AG10803 (cell line): ENCODE measurements around the gene NCS1.

Source experiments
- DNase-seq: peaks from one replicate; pipeline ENCODE4 v3.0.0; 2010; ENCODE audit warnings: low read depth
- H3K4me3 ChIP-seq: 2 replicates; pipeline ENCODE4 v1.5.1; 2011; ENCODE audit warnings: mild to moderate bottlenecking, low read length, control low read depth
- TF ChIP-seq, protein P1 (sequence below): conservative IDR thresholded peaks from 2 replicates; pipeline ENCODE4 v1.5.1; 2011; ENCODE audit warnings: mild to moderate bottlenecking, low read length, control low read depth, inconsistent platforms

The NCS1 gene

DNA sequence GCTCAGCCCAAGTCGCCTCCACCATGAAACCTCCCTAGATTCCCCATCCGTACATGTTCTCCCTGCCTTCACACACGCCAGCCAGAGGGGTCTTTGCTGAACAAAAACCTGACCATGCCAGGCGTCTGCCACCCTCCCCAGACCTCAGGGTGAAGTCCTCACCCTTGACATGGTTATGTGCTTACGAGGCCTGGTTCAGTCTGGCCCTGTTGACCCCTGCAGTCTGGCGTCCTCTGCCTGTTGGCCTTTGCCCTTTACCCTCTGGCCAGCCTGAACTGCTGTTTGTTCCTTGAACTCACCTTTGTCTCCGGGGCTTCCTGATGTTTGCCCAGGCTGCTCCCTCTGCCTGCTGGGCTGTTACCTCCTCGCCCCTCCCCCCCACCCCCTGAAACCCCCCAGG lies 29.8 kb downstream of the NCS1 start:
- H3K4me3 ChIP-seq: no peak overlapping the region
- TF ChIP-seq, protein P1, sequence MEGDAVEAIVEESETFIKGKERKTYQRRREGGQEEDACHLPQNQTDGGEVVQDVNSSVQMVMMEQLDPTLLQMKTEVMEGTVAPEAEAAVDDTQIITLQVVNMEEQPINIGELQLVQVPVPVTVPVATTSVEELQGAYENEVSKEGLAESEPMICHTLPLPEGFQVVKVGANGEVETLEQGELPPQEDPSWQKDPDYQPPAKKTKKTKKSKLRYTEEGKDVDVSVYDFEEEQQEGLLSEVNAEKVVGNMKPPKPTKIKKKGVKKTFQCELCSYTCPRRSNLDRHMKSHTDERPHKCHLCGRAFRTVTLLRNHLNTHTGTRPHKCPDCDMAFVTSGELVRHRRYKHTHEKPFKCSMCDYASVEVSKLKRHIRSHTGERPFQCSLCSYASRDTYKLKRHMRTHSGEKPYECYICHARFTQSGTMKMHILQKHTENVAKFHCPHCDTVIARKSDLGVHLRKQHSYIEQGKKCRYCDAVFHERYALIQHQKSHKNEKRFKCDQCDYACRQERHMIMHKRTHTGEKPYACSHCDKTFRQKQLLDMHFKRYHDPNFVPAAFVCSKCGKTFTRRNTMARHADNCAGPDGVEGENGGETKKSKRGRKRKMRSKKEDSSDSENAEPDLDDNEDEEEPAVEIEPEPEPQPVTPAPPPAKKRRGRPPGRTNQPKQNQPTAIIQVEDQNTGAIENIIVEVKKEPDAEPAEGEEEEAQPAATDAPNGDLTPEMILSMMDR: no peak
- no peak for DNase-seq

DNA sequence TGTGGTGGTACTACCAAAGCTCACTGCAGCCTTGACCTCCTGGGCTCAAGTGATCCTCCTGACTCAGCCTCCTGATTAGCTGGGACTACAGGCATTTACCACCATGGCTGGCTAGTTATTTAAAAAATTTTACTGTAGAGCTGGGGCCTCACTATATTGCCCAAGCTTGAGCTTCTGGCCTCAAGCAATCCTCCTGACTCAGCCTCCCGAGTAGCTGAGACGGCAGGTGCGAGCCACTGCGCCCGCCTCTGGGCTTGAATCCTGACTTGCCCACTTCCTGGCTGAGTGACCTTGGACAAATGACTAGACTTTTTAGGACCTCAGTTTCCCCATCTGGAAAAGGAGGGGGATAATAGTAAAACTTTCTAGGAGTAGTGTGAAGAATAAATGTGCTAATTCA lies 32.1 kb downstream of the NCS1 start:
- H3K4me3 ChIP-seq: no peak overlapping the region
- TF ChIP-seq, protein P1: no peak

DNA sequence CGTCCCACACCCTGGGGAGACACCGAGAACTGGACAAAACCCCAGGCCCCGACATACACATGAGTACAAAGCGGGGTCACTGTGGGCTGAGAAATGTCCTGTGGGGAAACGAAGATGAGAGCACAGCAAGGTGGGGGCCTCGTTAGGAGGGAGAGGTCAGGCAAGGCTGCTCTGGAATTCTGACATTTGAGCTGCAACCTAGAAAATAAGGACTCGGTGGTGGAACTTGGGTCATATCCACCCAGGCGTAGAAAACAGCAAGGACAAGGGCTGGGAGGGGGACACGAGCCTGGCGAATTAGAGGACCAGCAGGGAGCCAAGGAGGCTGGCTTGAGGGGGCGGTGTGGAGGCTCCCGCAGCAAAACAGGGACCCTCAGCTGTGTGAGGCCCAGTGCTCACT lies 32.8 kb downstream of the NCS1 start:
- DNase-seq: no peak
- TF ChIP-seq, protein P1: no peak
- H3K4me3 ChIP-seq: no peak overlapping the region

More for the DNA sequence above, 32.1 kb downstream of the NCS1 start:
- no peak for DNase-seq

DNA sequence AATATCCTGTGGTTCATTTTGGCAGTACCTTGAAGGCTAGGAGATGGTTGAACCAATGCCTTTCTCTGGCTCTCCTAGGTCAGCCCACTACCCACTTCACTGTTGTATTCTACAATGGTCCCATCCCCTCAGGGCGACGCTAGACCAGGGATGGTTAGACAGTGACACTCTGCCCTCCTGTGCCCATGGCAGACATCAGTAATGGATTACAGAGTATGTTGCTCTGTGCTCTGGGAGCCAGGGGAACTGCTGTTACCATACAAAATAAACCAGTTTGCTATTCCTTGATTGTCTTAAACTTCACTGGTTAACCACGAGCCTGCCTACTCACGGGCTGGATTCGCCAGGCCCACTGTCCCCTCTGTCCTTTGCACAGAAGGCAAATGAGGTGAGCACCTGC lies 33.7 kb downstream of the NCS1 start:
- TF ChIP-seq, protein P1: no peak
- no peak for DNase-seq

DNA sequence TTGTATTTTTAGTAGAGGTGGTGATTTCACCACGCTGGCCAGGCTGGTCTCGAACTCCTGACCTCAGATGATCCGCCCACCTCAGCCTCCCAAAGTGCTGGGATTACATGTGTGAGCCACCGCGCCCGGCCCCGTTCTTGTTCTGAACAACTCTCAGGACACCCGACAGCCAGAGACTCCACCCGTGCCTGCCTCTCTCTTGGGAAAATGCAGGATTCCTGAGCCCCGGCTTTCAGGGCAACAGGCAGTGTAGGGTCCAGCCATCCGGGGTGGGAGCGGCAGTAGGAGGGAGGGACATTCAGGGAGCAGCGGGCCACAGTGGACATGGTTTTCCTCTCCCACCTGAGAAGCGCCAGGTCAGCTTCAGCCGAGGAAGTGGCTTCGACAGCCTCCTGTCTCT lies 34.4 kb downstream of the NCS1 start:
- TF ChIP-seq, protein P1: no peak
- no peak for DNase-seq
- H3K4me3 ChIP-seq: no peak overlapping the region

More for the DNA sequence above, 33.7 kb downstream of the NCS1 start:
- H3K4me3 ChIP-seq: no peak overlapping the region

DNA sequence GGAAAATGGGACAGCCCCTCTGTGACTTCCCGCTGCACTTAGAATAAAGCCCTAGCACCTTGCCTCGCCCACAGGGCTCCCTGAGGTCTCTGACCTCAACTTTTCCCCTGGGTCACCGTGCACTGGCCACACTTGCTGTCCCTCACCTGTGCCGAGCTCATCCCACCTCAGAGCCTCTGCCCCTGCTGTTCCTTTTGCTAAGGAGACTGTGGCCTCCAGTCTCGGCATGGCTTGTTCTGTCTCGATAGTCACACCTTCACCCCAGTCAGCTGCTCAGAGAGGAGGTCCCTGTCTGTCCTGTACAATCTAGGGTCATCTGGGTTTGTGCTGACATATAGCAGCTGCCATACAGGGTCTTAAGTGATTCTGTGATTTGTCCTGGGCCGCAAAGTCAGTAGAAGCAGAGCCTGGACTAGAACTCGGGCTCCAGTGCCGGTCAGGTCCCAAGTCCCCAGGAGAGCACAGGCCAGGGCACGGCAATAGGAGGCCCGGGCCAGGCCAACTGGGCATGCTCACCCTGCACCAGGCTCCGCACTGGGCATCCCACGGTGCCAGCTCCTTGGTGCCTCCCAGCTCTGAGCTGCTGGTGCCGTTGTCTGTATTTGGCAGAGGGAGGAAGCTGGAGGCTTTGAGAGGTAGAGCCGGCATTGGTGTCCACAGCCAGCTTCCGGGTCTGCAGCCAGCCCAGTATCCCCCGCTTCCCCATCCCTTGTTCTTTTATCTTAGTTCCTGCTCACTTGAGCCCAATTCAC lies 35.2 kb downstream of the NCS1 start:
- TF ChIP-seq, protein P1: no peak
- no peak for DNase-seq
- H3K4me3 ChIP-seq: no peak overlapping the region

DNA sequence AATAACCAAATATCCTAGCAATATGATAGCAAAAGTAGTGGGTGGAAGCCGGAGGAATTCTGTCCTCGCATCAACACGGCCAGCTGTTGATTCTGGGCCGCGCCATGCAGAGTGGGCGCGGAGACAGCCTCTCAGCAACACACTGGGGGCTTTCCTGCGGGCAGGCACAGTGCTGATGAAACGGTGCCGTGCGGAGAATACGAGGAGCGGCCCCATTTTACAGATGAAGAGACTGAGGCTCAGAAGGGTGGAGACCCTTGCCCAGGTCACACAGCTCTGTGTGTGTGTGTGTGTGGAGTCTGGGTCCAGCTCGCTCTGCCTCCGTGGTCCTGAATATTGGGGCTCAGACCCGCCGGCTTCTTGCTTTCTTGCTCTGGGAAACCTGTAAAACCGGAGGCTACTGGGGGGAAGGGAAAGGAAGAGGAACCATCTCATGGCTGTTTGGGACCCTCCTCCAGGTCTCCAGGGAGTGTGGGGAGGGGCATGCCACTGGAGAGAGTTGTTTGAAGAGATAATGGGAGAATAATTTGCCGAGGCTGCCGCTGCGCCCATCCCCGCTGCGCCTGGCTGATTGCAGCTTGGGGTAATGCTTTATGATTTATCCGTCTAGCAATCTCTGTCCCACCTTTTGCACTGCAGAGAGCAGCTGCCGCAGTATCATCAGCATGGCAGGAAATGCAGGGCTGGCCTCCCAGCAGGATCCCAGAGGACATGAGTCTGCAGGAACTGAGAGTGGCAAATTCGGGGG lies 36.6 kb downstream of the NCS1 start:
- TF ChIP-seq, protein P1: no peak

More for the DNA sequence above, 36.6 kb downstream of the NCS1 start:
- H3K4me3 ChIP-seq: no peak overlapping the region
- no peak for DNase-seq
